Chondrocyte (in vitro differentiated cells): ENCODE results near the gene PEX7. TPM values are rescaled to one million over a fixed set of nuclear protein-coding genes. Genes with fewer than 3 reads are reported as not detected.

ENCODE experiments used
- DNase-seq: peaks from one replicate; pipeline ENCODE4 v3.0.0; 2021; ENCODE audit warnings: mixed read lengths, low spot score
- H3K27ac Mint-ChIP-seq: one replicate; pipeline ENCODE4 v1.8.0; 2021; ENCODE audit warnings: mild to moderate bottlenecking, moderate library complexity, mixed read lengths; ENCODE audit not compliant: unreplicated experiment
- H3K27me3 Mint-ChIP-seq: 2 replicates; pipeline ENCODE4 v1.8.0; 2021; ENCODE audit warnings: low read depth, mixed read lengths
- H3K36me3 Mint-ChIP-seq: 2 replicates; pipeline ENCODE4 v1.8.0; 2021; ENCODE audit warnings: low read depth, mixed read lengths
- H3K4me1 Mint-ChIP-seq: 2 replicates; pipeline ENCODE4 v1.8.0; 2021; ENCODE audit warnings: low read depth, mild to moderate bottlenecking, mixed read lengths
- H3K4me3 Mint-ChIP-seq: one replicate; pipeline ENCODE4 v1.8.0; 2021; ENCODE audit warnings: mild to moderate bottlenecking, moderate library complexity, mixed read lengths; ENCODE audit not compliant: unreplicated experiment
- H3K9me3 Mint-ChIP-seq: 2 replicates; pipeline ENCODE4 v1.8.0; 2021; ENCODE audit warnings: low read depth, mixed read lengths
- CTCF ChIP-seq: fragments of 200-600 bp; sonication (generic); IDR thresholded peaks from 2 replicates; pipeline ENCODE4 v1.5.0; 2021; ENCODE audit warnings: antibody characterized with exemption, mild to moderate bottlenecking, moderate library complexity
- total RNA-seq: library from RNA; stranded (reverse); gene quantifications from 3 replicates; pipeline ENCODE4 v1.2.1, GENCODE V29; 2021

PEX7 gene
- total RNA-seq, 1 donor from 2014 or later: 7.0 TPM

- peaks cover 6% of the 10 kb centered on the region for H3K27me3 Mint-ChIP-seq
- H3K4me1 Mint-ChIP-seq: peaks cover 5% of the 10 kb centered on the region
- no peaks in the 10 kb centered on the region for H3K9me3 Mint-ChIP-seq
- H3K27ac Mint-ChIP-seq: no peak overlapping the region
- DNase-seq: no peak
- no peaks in the 10 kb centered on the region for H3K36me3 Mint-ChIP-seq
- no peak overlapping the region for H3K4me3 Mint-ChIP-seq
- no peak for TF ChIP-seq CTCF
Measured at GRCh38 chr6:136960781-136961180, 138.4 kb downstream of the PEX7 start.

GRCh38 chr6:136961848-136962247 is 139.5 kb downstream of the PEX7 start:
- Mint-ChIP-seq H3K4me1 (peaks cover 2% of the 10 kb centered on the region), H3K36me3 (no peaks in the 10 kb centered on the region), H3K9me3 (no peaks in the 10 kb centered on the region), H3K4me3 (no peak overlapping the region), H3K27ac (no peak overlapping the region), H3K27me3 (peaks cover 11% of the 10 kb centered on the region)
- no peak for DNase-seq
- no peak for TF ChIP-seq CTCF

GRCh38 chr6:136962661-136963060 is 140.3 kb downstream of the PEX7 start:
- TF ChIP-seq CTCF: no peak
- H3K4me1 Mint-ChIP-seq: no peaks in the 10 kb centered on the region
- H3K27ac Mint-ChIP-seq: no peak overlapping the region
- no peaks in the 10 kb centered on the region for H3K36me3 Mint-ChIP-seq
- peaks cover 14% of the 10 kb centered on the region for H3K27me3 Mint-ChIP-seq
- no peak for DNase-seq
- no peak overlapping the region for H3K4me3 Mint-ChIP-seq
- no peaks in the 10 kb centered on the region for H3K9me3 Mint-ChIP-seq

GRCh38 chr6:136963259-136963658 is 140.9 kb downstream of the PEX7 start:
- no peak overlapping the region for H3K4me3 Mint-ChIP-seq
- no peaks in the 10 kb centered on the region for H3K9me3 Mint-ChIP-seq
- H3K27me3 Mint-ChIP-seq: peaks cover 12% of the 10 kb centered on the region
- no peak for DNase-seq
- peaks cover 1% of the 10 kb centered on the region for H3K4me1 Mint-ChIP-seq
- H3K27ac Mint-ChIP-seq: no peak overlapping the region
- TF ChIP-seq CTCF: no peak
- no peaks in the 10 kb centered on the region for H3K36me3 Mint-ChIP-seq

Other genes starting within 250 kb of the PEX7 start
- 2.1 to 5.1 TPM (median 4.6 TPM) in 3 replicates for gene MAP3K5, start 30.1 kb upstream of the PEX7 start, total RNA-seq
- gene SLC35D3, start 99.7 kb downstream of the PEX7 start, total RNA-seq: not detected in 3 replicates
- gene IL20RA, start 222.4 kb downstream of the PEX7 start, total RNA-seq: 0.22 TPM in 1 of 3 replicates, not detected in the others